ENCODE measurements around the gene TMSB10.
A peak's percentile ranks its signal among the peaks of the same experiment; 100 is the strongest.
"Not testable (repeated sequence)": the region's sequence is repeated elsewhere in the genome, so short reads cannot be mapped to it uniquely, and the experiment has no call there.

Gene TMSB10

DNA sequence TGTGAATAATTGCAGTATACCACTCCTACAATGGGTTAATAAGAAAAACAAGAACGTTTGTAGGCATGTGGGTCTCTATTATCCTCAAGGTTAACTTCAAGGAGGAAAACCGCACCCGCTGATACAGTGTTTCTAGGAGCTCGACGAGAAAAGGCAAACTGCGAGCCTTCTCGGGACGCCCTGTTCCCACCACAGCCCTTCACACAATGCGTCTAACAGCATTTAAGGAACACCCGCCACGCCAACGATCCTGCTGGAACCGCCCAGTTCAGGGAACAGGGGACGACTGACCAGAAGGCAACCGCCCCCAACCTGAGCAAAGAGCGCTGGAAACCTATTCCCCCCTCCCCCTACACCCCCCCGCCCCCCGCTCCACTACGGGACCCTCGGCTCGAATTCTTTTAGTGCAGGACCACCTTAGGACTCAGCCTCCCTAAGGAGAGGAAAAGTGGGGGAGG lies 710 bp upstream of the TMSB10 start:
- no peak for ATAC-seq

DNA sequence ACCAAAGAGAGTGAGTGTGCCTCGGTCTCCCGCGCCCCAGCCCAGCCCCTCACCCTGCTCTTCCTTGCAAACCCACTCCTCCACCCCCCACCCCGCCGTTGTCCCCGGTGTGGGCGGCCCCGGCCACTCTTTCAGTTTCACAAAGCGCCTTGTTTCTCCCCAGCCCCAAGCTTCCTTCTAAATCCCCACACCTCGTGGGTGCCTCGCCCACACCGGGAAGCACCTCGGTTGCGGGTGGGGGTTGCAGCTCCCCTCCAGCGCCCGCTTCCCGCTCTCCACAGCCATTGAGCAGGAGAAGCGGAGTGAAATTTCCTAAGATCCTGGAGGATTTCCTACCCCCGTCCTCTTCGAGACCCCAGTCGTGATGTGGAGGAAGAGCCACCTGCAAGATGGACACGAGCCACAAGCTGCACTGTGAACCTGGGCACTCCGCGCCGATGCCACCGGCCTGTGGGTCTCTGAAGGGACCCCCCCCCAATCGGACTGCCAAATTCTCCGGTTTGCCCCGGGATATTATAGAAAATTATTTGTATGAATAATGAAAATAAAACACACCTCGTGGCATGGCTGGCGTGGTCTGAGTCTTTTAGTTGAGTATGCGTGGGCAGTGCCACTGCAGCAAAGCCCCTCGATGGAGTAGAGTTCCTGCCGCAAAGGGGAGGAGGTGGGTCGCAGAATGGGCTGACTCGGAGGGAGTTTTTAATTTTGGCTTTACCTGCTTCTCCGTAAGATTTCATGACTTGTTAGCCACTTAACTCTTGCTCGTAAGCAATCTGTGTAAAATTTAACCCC lies 848 bp downstream of the TMSB10 start:
- peak; percentile 4 to 18 for ATAC-seq

DNA sequence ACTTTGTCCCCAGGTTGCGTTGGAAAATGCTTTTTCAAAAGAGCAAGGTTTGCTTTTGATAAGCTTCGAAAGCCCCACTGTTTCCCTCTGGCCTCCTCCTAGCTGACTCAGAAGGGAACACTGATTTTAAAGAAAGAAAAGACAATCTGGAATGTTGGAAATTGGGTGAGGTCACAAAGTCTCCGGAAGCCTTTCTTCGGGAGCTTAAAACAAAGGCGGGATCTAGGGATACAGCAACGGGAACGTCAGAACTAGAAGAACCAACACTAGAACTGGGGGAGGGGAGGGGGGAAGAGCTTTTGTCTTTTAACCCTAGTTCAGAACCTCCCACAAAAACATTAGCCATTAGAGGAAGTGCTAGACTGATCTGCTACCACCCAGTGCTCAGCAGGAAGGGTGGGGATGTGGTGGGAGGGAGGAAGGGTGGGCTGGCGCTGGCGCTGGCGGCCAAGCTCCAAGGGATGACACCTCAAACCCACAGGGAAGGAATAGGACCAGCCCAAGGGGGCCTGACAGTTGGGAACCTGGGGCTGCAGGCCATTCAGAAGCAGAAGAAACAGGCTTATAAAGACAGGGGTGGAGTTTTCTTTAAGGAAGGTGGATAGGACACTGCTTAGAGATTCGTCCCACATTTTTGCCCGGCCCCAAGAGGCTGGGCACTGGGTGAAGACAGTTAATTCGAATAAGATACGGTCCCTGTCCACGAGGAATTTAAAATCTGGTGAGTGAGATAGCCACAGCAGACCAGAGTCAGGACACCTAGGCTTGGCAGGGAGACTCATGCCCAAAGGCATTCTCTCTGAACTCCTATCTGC lies 1.7 kb downstream of the TMSB10 start:
- ATAC-seq: peak; percentile 11 to 12

DNA sequence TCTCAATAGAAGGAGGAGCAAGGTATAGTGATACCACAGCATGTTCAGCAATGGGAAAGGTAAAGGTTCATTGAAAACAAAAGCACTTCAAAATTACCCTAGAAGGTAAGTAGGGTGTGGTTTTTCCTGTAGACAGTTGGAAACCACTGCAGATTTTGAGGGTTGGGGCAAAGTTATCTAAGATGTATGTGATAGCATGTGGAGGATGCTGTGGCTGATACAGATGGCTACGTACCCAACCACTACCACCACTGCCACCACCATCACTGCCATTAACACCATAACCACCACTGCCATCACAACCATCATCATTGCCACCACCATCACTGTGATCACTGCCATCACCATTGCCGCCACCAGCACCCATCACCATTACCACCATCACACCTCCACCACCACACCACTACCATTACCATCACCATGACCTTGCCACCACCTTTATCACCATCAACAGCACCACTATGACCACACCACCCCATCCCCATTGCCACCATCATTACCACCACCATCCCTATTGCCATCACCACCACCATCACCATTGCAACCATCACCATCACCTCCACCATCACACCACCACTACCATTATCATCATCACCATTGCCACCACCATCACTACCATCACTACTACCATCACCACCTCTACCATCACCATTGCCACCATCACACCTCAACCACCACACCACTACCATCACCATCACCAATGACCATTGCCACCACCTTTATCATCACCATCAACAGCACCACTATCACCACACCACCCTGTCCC lies 3.7 kb downstream of the TMSB10 start:
- no peak for ATAC-seq

- no peak for ATAC-seq
These were observed 5.8 kb downstream of the TMSB10 start for GRCh38 chr2:84911135-84911678.

- ATAC-seq: no peak
These were observed 7.5 kb downstream of the TMSB10 start for GRCh38 chr2:84912984-84913383.

DNA sequence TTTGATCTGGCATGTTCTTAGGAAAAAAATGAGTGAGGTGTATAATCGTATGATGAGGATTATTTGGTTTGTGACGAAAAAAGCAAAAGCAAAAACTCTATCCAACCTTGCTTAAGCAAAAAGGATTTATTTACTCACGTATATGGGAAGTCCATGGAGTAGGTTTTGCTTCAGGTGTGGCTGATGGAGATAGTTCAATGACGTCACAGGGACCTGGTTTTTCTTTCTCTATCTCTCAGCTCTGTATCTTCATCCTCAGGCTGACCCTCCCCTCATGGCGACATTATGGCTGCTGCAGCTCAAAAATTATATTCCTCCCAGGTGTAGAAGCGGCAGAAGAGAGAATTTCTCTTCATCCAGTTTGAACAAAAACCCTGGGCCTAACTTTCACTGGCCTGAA lies 8.9 kb downstream of the TMSB10 start:
- ATAC-seq: no peak

- ATAC-seq: not testable (repeated sequence)
These were observed 10.2 kb downstream of the TMSB10 start for GRCh38 chr2:84915675-84916074.

- ATAC-seq: not testable (repeated sequence)
These were observed 12.4 kb downstream of the TMSB10 start for GRCh38 chr2:84917821-84918220.

- no peak for ATAC-seq
These were observed 13.0 kb downstream of the TMSB10 start for GRCh38 chr2:84918430-84918829.

- peak; percentile 67 to 68 for ATAC-seq
These were observed 14.6 kb downstream of the TMSB10 start for GRCh38 chr2:84919885-84920580.

- no peak for ATAC-seq
These were observed 17.6 kb downstream of the TMSB10 start for GRCh38 chr2:84923009-84923408.

GRCh38 chr2:84924173-84925106 lies 19.0 kb downstream of the TMSB10 start:
- ATAC-seq: peak; percentile 9 to 10

DNA sequence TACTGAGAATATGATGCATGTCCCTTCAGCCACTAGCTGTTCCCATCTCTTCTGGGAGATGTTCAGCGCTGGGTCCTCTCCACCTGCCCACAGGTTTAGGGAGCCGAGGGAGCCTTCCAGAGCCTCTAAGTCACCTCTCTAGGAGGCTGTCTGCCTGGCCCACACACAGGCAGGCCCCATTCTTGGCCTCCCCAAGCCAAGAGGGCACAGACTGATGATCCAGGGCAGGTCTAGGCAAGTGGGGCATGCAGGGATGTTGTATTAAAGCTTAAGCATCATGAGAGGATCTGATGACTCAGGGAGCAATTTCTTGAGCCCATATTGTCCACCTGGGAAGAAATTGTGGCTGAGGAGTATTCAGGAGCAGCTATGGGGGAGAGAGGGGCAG lies 19.9 kb downstream of the TMSB10 start:
- peak in 1 of 2 donors; percentile 1 for ATAC-seq

- peak; percentile 85 to 88 for ATAC-seq
These were observed 20.4 kb downstream of the TMSB10 start for GRCh38 chr2:84925724-84926376.

DNA sequence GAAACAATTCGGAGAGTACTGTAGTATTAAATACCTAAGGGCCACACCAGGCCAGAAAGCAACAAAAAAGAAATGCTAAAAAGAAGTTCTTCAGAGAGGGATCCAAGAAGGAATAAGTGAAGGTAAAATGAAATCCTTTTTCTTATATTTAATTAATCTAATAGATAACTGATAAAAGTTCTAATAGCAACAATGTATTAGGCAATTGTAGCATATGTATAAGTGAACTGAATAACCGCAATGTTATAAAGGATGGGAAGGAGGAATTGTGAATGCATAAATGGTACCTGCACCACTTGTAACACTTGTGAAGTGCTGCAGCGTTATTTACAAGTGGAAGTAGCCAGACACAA lies 21.8 kb downstream of the TMSB10 start:
- no peak for ATAC-seq

DNA sequence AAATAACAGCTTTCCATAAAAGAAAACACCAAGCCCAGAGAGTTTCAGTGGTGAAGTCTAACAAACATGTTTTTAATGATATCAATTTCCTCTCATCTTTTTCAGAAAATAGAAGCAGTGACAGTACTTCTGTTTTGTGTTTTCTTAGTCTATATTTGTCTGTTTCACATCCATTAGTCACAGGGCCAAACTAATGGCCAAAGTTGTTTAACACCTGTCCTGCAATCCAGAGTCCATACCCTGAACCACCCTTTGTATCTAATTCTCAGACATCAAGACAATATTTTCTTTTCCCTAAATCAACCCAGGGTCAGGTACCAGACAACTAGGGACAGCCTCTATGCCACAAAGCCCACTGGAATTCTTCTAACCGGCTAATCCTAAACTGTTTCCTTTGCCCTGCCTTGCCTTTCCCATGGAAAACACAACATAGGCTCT lies 25.9 kb downstream of the TMSB10 start:
- ATAC-seq: no peak

DNA sequence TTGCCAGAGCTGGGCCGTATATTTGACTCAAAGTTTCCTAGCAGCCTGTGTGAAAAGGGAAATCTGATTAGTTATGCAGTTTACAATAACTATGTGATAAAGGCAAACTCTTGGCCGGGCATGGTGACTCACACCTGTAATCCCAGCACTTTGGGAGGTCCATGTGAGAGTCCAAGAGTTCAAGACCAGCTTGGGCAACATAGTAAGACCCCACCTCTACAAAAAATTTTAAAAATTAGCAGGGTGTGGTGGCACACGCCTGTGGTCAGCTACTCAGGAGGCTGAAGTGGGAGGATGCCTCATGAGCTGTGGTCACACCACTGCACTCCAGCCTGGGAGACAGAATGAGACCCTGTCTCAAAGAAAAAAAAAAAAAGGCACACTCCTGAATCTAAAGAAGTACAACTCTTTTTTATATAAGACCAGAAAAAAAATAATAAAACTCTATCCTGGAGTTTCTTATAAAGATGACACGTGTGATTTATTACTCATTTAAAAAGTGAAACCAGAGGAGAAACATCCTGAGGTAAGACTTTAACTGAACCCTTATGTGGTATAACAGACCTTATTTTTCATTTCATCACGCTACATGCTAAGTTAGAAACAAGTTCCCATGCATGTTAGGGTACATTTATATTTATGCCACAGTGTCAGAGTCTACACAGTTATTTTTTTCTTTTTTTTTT lies 32.9 kb downstream of the TMSB10 start:
- ATAC-seq: peak; percentile 77 to 81

- ATAC-seq: peak; percentile 69 to 73
These were observed 34.1 kb downstream of the TMSB10 start for GRCh38 chr2:84939426-84940087.
